Measurements from ENCODE around the gene PTGIS.

Gene PTGIS

DNA sequence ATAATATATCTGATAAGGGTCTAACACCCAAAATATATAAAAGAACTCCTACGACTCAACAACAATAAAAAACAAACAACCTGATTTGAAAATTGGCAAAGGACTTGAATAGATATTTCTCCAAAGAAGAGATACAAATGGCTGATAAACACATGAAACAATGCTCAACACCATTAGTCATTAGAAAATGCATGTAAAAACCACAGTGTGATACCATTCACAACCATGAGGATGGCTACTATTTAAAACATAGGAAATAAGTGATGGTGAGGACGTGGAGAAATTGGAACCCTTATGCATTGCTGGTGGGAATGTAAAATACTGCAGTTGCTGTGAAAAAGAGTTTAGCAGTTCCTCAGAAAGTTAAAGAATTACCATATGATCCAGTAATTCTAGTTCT is 41.4 kb downstream of the PTGIS start:
- Histone ChIP-seq H3K79me2 (ENCODE audit: insufficient read depth, low read length) (no peaks in the 10 kb centered on the region), H2AFZ (ENCODE audit: low read depth, low read length) (no peak overlapping the region), H3K4me3 (ENCODE audit: low read depth in 1 of 2, low read length in 2 of 2) (no peak overlapping the region), H3K27ac (ENCODE audit: low read length) (no peak overlapping the region), H3K4me1 (ENCODE audit: insufficient read depth, low read length) (no peaks in the 10 kb centered on the region), H3K4me2 (ENCODE audit: insufficient read depth, low read length) (no peak overlapping the region), H4K20me1 (ENCODE audit: insufficient read depth, low read length) (no peaks in the 10 kb centered on the region), H3K36me3 (ENCODE audit: insufficient read depth, low read length) (no peaks in the 10 kb centered on the region), H3K9ac (ENCODE audit: low read depth, low read length) (no peak overlapping the region), H3K27me3 (ENCODE audit: insufficient read depth, low read length, poor library complexity) (peaks cover 3% of the 10 kb centered on the region), H3K9me3 (ENCODE audit: insufficient read depth, low read length, severe bottlenecking) (peaks cover 7% of the 10 kb centered on the region)
- DNase-seq (no peak), ATAC-seq (ENCODE audit: insufficient read depth, low read depth) (no peak)
- TF ChIP-seq EZH2 (IDR thresholded peaks at IDR 0.05; ENCODE audit: borderline replicate concordance, low read depth, low read length, severe bottlenecking) (no peak), CTCF (IDR thresholded peaks at IDR 0.05; ENCODE audit: borderline replicate concordance, extremely low read depth, low read length, poor library complexity, severe bottlenecking) (no peak)

DNA sequence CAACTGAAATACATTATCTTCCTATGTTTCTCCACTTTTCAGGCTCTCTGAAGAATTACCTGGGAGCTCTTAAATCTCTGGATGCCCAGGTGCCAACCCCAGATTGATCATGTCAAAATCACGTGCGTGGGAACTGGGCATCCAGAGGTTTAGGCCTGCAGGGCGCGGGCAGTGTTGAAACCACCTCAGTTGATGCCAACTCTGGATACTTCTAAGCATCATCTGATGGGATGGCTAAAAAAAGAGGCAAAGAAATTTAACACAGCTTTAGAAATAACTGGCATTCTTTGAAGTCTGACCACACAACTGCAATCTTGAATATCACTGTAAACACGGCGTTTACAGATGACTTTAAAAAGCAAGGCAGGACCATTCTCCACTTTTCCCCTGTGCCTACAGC is 41.9 kb downstream of the PTGIS start:
- DNase-seq (no peak), ATAC-seq (ENCODE audit: insufficient read depth, low read depth) (no peak)
- Histone ChIP-seq H3K27ac (ENCODE audit: low read length) (no peak overlapping the region), H3K4me3 (ENCODE audit: low read depth in 1 of 2, low read length in 2 of 2) (no peak overlapping the region), H3K36me3 (ENCODE audit: insufficient read depth, low read length) (no peaks in the 10 kb centered on the region), H2AFZ (ENCODE audit: low read depth, low read length) (no peak overlapping the region), H3K9ac (ENCODE audit: low read depth, low read length) (no peak overlapping the region), H3K4me2 (ENCODE audit: insufficient read depth, low read length) (no peak overlapping the region), H3K4me1 (ENCODE audit: insufficient read depth, low read length) (no peaks in the 10 kb centered on the region), H3K79me2 (ENCODE audit: insufficient read depth, low read length) (no peaks in the 10 kb centered on the region), H3K9me3 (ENCODE audit: insufficient read depth, low read length, severe bottlenecking) (peaks cover 7% of the 10 kb centered on the region), H4K20me1 (ENCODE audit: insufficient read depth, low read length) (no peaks in the 10 kb centered on the region), H3K27me3 (ENCODE audit: insufficient read depth, low read length, poor library complexity) (peaks cover 3% of the 10 kb centered on the region)
- TF ChIP-seq EZH2 (IDR thresholded peaks at IDR 0.05; ENCODE audit: borderline replicate concordance, low read depth, low read length, severe bottlenecking) = no peak
- no peak for TF ChIP-seq CTCF (IDR thresholded peaks at IDR 0.05; ENCODE audit: borderline replicate concordance, extremely low read depth, low read length, poor library complexity, severe bottlenecking)

DNA sequence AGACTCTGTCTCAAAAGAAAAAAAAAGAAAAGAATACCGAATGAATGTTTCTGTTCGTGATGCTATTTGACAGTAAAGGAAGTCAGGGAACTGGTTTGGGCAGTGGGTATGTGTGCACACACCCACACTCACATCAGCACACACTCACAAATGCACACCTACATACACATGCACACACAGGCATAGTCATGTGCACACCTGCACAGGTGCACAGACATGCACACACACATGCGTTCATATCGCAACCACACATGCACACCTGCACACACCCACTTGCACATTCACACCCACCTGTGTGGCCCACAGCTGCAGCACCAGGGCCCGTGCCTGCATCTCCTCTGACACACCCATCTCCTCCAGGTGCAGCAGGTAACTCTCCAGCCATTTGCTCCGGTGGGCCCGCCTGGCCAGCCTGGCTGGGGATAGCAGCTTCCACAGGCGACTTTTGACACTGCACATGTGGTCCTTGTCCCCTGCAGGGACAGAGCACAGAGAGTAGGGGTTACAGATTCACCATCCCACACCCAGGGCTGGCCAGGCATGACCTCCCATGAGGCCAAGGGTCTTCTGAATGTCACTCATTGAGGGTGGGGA is 44.1 kb downstream of the PTGIS start:
- no peak for ATAC-seq (ENCODE audit: insufficient read depth, low read depth)
- Histone ChIP-seq H3K4me1 (ENCODE audit: insufficient read depth, low read length) (no peaks in the 10 kb centered on the region), H3K27ac (ENCODE audit: low read length) (no peak overlapping the region), H3K27me3 (ENCODE audit: insufficient read depth, low read length, poor library complexity) (peaks cover 7% of the 10 kb centered on the region), H3K36me3 (ENCODE audit: insufficient read depth, low read length) (no peaks in the 10 kb centered on the region), H2AFZ (ENCODE audit: low read depth, low read length) (no peak overlapping the region), H3K79me2 (ENCODE audit: insufficient read depth, low read length) (no peaks in the 10 kb centered on the region), H3K4me3 (ENCODE audit: low read depth in 1 of 2, low read length in 2 of 2) (no peak overlapping the region), H3K9me3 (ENCODE audit: insufficient read depth, low read length, severe bottlenecking) (peaks cover 7% of the 10 kb centered on the region), H4K20me1 (ENCODE audit: insufficient read depth, low read length) (no peaks in the 10 kb centered on the region), H3K4me2 (ENCODE audit: insufficient read depth, low read length) (no peak overlapping the region), H3K9ac (ENCODE audit: low read depth, low read length) (no peak overlapping the region)
- no peak for DNase-seq
- TF ChIP-seq CTCF (IDR thresholded peaks at IDR 0.05; ENCODE audit: borderline replicate concordance, extremely low read depth, low read length, poor library complexity, severe bottlenecking) = no peak
- no peak for TF ChIP-seq EZH2 (IDR thresholded peaks at IDR 0.05; ENCODE audit: borderline replicate concordance, low read depth, low read length, severe bottlenecking)

Measured in DND-41 (cell line).